ENCODE measurements around the gene MDN1. TPM values are rescaled to one million over a fixed set of nuclear protein-coding genes. Genes with fewer than 3 reads are reported as not detected.

The MDN1 gene
- total RNA-seq, 2 experiments from 2014 or later = 48.6 to 62.3 TPM

- Histone ChIP-seq H3K9me3 (ENCODE audit: low read length) (no peaks in the 10 kb centered on the region), H3K4me3 (ENCODE audit: low read depth, low read length, poor library complexity, severe bottlenecking) (no peak overlapping the region), H3K79me2 (ENCODE audit: insufficient read depth, low read depth, low read length) (peaks cover 13% of the 10 kb centered on the region; the same call in 1 of the 2 replicates), H3K36me3 (ENCODE audit: insufficient read depth, low read length) (peaks cover 84% of the 10 kb centered on the region), H3K4me1 (ENCODE audit: insufficient read depth, low read length, poor library complexity, severe bottlenecking) (peaks cover 17% of the 10 kb centered on the region), H4K20me1 (ENCODE audit: insufficient read depth, low read length) (no peaks in the 10 kb centered on the region), H3K4me2 (ENCODE audit: low read length) (no peak overlapping the region), H2AFZ (ENCODE audit: low read length) (no peak overlapping the region), H3K9me2 (ENCODE audit: insufficient read depth, low read length) (no peaks in the 10 kb centered on the region), H3K27ac (ENCODE audit: low read depth, low read length, poor library complexity, severe bottlenecking) (no peak overlapping the region)
- BruUV-seq (replicated peaks) = no TSS peak
- TF ChIP-seq EZH2phosphoT487 (IDR thresholded peaks at IDR 0.05; ENCODE audit: borderline replicate concordance, low read depth, low read length) (no peak), CTCF (conservative IDR thresholded peaks at IDR 0.05; ENCODE audit: low read length) (no peak)
- intact Hi-C loops (cut with micrococcal nuclease; ENCODE audit: unreplicated experiment) = no loop called here
- POLR2A ChIA-PET = no interaction called here
- CTCF ChIA-PET (ENCODE audit: unreplicated experiment) = no interaction called here
- no peak for DNase-seq (ENCODE audit: low spot score)
These were observed 25.3 kb downstream of the MDN1 start for GRCh38 chr6:89794324-89794723.

GRCh38 chr6:89793586-89793985 is 26.0 kb downstream of the MDN1 start:
- TF ChIP-seq CTCF (conservative IDR thresholded peaks at IDR 0.05; ENCODE audit: low read length) (no peak), EZH2phosphoT487 (IDR thresholded peaks at IDR 0.05; ENCODE audit: borderline replicate concordance, low read depth, low read length) (no peak)
- DNase-seq (ENCODE audit: low spot score) = no peak
- Histone ChIP-seq H3K4me1 (ENCODE audit: insufficient read depth, low read length, poor library complexity, severe bottlenecking) (peaks cover 17% of the 10 kb centered on the region), H3K4me3 (ENCODE audit: low read depth, low read length, poor library complexity, severe bottlenecking) (no peak overlapping the region), H3K9me3 (ENCODE audit: low read length) (no peaks in the 10 kb centered on the region), H3K79me2 (ENCODE audit: insufficient read depth, low read depth, low read length) (peaks cover 13% of the 10 kb centered on the region; the same call in 1 of the 2 replicates), H4K20me1 (ENCODE audit: insufficient read depth, low read length) (no peaks in the 10 kb centered on the region), H3K36me3 (ENCODE audit: insufficient read depth, low read length) (peaks cover 81% of the 10 kb centered on the region), H3K27ac (ENCODE audit: low read depth, low read length, poor library complexity, severe bottlenecking) (no peak overlapping the region), H3K4me2 (ENCODE audit: low read length) (no peak overlapping the region), H3K9me2 (ENCODE audit: insufficient read depth, low read length) (no peaks in the 10 kb centered on the region), H2AFZ (ENCODE audit: low read length) (no peak overlapping the region)
- POLR2A ChIA-PET = interaction anchor here (0.5 to 0.7 kb wide), 2 partner anchors 49 to 228 kb away, joined by 4 read pairs; no protein-coding TSS in a partner anchor
- intact Hi-C loops (cut with micrococcal nuclease; ENCODE audit: unreplicated experiment) = no loop called here
- TSS peak; percentile 34 for BruUV-seq (replicated peaks)
- CTCF ChIA-PET (ENCODE audit: unreplicated experiment) = interaction anchor here (0.6 kb wide), 1 partner anchor 620 kb away, joined by 3 read pairs; no protein-coding TSS in a partner anchor

- no peak overlapping the region for H3K4me2 ChIP-seq (ENCODE audit: low read length)
- CTCF ChIA-PET (ENCODE audit: unreplicated experiment) = interaction anchor here (0.6 kb wide), 1 partner anchor 620 kb away, joined by 3 read pairs; no protein-coding TSS in a partner anchor
- no peak overlapping the region for H2AFZ ChIP-seq (ENCODE audit: low read length)
- BruUV-seq (replicated peaks) = no TSS peak
- peaks cover 17% of the 10 kb centered on the region for H3K4me1 ChIP-seq (ENCODE audit: insufficient read depth, low read length, poor library complexity, severe bottlenecking)
- no peak overlapping the region for H3K4me3 ChIP-seq (ENCODE audit: low read depth, low read length, poor library complexity, severe bottlenecking)
- H3K9me2 ChIP-seq (ENCODE audit: insufficient read depth, low read length) = no peaks in the 10 kb centered on the region
- no peaks in the 10 kb centered on the region for H4K20me1 ChIP-seq (ENCODE audit: insufficient read depth, low read length)
- H3K79me2 ChIP-seq (ENCODE audit: insufficient read depth, low read depth, low read length) = peaks cover 13% of the 10 kb centered on the region; the same call in 1 of the 2 replicates
- intact Hi-C loops (cut with micrococcal nuclease; ENCODE audit: unreplicated experiment) = no loop called here
- POLR2A ChIA-PET = interaction anchor here (0.5 to 0.7 kb wide), 2 partner anchors 19 to 228 kb away, joined by 3 to 4 read pairs; no protein-coding TSS in a partner anchor
- peak; percentile 69 for DNase-seq (ENCODE audit: low spot score)
- H3K36me3 ChIP-seq (ENCODE audit: insufficient read depth, low read length) = peaks cover 84% of the 10 kb centered on the region
- no peak for TF ChIP-seq EZH2phosphoT487 (IDR thresholded peaks at IDR 0.05; ENCODE audit: borderline replicate concordance, low read depth, low read length)
- TF ChIP-seq CTCF (conservative IDR thresholded peaks at IDR 0.05; ENCODE audit: low read length) = peak; percentile 76
- H3K27ac ChIP-seq (ENCODE audit: low read depth, low read length, poor library complexity, severe bottlenecking) = no peak overlapping the region
- no peaks in the 10 kb centered on the region for H3K9me3 ChIP-seq (ENCODE audit: low read length)
These were observed 26.7 kb downstream of the MDN1 start for GRCh38 chr6:89792881-89793280.

Measured in OCI-LY7 (cell line).